ENCODE data around the gene MAPK14. TPM values are rescaled to one million over a fixed set of nuclear protein-coding genes. Genes with fewer than 3 reads are reported as not detected.

Gene MAPK14
- total RNA-seq, 1 experiment from 2014 or later, result 56.8 TPM

DNA sequence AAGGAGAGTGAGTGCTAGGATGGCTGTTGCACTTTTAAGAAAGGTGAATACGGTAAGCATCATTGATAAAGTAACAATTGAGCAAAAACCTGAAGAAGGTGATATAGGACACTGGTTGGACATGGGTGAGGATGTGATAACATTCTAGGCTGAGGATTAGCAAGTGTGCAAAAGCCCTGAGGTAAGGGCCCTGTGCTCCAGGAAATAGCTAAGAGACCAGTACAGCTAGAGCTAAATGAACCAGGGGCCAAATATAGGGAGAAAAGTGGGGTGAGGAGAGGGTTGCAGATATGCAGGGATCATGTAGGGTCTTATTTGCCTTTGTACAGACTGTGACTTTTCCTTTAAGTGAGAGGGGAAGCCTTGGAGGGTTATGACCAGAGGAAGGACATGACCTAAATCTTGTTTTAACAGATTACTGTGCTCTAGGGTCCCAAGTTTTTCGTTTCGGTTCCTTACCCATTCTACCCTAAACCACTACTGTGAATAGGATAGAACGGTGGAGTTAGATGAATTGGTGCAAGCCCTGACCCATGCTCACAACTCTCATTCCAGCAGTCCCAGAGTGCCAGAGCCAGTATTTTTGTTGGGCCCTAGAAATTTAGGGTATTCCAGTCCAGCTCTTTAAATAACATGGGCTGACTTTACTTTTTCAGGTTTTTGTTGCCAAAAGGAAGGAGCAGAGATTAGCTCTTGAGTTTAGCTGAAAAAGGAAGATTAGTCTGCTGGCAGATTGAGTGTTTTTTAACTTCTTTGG is 10.7 kb downstream of the MAPK14 start:
- POLR2A ChIA-PET (ENCODE audit: unreplicated experiment), result no interaction called here
- BruUV-seq (replicated peaks), result no TSS peak
- ATAC-seq, result no peak

DNA sequence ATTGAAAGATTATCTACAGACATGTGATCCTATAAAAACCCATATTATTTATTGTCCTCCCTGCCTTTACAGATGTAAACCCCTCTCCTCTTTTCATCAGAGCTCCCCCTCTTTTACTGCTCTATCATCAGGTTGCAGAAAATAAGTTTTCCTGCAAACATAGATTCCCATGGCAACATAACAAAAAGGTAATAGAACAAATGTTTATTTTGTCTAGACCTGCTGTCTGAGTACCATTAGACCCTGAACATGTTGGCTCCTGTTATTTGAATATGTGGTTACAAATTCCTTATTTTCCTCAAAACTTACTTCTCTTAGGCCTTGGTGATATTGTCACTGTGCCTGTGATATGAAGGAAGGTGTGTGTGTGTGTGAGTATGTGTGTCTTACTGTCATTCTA is 11.5 kb downstream of the MAPK14 start:
- Histone ChIP-seq H3K27ac (ENCODE audit: low read length) (no peak overlapping the region), H3K79me2 (ENCODE audit: low read length) (peaks cover 98% of the 10 kb centered on the region), H3K4me3 (ENCODE audit: low read length) (no peak overlapping the region), H2AFZ (ENCODE audit: low read length) (no peak overlapping the region), H3K27me3 (ENCODE audit: low read length) (no peaks in the 10 kb centered on the region), H3K9ac (ENCODE audit: low read length) (no peak overlapping the region), H3K9me2 (replicated peaks; ENCODE audit: low read length) (no peaks in the 10 kb centered on the region), H3K4me1 (ENCODE audit: insufficient read depth, low read length) (no peaks in the 10 kb centered on the region), H3K4me2 (ENCODE audit: low read length) (no peak overlapping the region), H3F3A (ENCODE audit: low read length, unreplicated experiment) (no peaks in the 10 kb centered on the region), H3K36me3 (ENCODE audit: low read depth, low read length) (no peaks in the 10 kb centered on the region), H4K20me1 (ENCODE audit: low read length) (peaks cover 20% of the 10 kb centered on the region), H3K9me3 (ENCODE audit: low read length) (no peaks in the 10 kb centered on the region)
- intact Hi-C loops (cut with micrococcal nuclease), result no loop called here
- DNase-seq, result no peak
- ChIA-PET CTCF (no interaction called here), POLR2A (ENCODE audit: unreplicated experiment) (no interaction called here)
- no TSS peak for BruUV-seq (replicated peaks)
- no peak for ATAC-seq
- TF ChIP-seq EZH2phosphoT487 (IDR thresholded peaks at IDR 0.05; ENCODE audit: borderline replicate concordance, low read length) (no peak), EZH2 (IDR thresholded peaks at IDR 0.05; ENCODE audit: low read length, unreplicated experiment) (no peak)
- TF ChIP-seq, protein P1, sequence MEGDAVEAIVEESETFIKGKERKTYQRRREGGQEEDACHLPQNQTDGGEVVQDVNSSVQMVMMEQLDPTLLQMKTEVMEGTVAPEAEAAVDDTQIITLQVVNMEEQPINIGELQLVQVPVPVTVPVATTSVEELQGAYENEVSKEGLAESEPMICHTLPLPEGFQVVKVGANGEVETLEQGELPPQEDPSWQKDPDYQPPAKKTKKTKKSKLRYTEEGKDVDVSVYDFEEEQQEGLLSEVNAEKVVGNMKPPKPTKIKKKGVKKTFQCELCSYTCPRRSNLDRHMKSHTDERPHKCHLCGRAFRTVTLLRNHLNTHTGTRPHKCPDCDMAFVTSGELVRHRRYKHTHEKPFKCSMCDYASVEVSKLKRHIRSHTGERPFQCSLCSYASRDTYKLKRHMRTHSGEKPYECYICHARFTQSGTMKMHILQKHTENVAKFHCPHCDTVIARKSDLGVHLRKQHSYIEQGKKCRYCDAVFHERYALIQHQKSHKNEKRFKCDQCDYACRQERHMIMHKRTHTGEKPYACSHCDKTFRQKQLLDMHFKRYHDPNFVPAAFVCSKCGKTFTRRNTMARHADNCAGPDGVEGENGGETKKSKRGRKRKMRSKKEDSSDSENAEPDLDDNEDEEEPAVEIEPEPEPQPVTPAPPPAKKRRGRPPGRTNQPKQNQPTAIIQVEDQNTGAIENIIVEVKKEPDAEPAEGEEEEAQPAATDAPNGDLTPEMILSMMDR (conservative IDR thresholded peaks at IDR 0.05; ENCODE audit: low read depth, low read length), result no peak

More for the DNA sequence above, 10.7 kb downstream of the MAPK14 start:
- Histone ChIP-seq H3K4me1 (ENCODE audit: insufficient read depth, low read length) (no peaks in the 10 kb centered on the region), H3K4me2 (ENCODE audit: low read length) (no peak overlapping the region), H3K9me2 (replicated peaks; ENCODE audit: low read length) (no peaks in the 10 kb centered on the region), H4K20me1 (ENCODE audit: low read length) (peaks cover 20% of the 10 kb centered on the region), H3K9ac (ENCODE audit: low read length) (no peak overlapping the region), H3K27me3 (ENCODE audit: low read length) (no peaks in the 10 kb centered on the region), H3F3A (ENCODE audit: low read length, unreplicated experiment) (no peaks in the 10 kb centered on the region), H3K36me3 (ENCODE audit: low read depth, low read length) (no peaks in the 10 kb centered on the region), H3K9me3 (ENCODE audit: low read length) (no peaks in the 10 kb centered on the region), H3K27ac (ENCODE audit: low read length) (no peak overlapping the region), H3K4me3 (ENCODE audit: low read length) (no peak overlapping the region), H2AFZ (ENCODE audit: low read length) (no peak overlapping the region), H3K79me2 (ENCODE audit: low read length) (peaks cover 100% of the 10 kb centered on the region)
- DNase-seq, result no peak
- intact Hi-C loops (cut with micrococcal nuclease), result no loop called here
- CTCF ChIA-PET, result no interaction called here
- TF ChIP-seq EZH2 (IDR thresholded peaks at IDR 0.05; ENCODE audit: low read length, unreplicated experiment) (no peak), EZH2phosphoT487 (IDR thresholded peaks at IDR 0.05; ENCODE audit: borderline replicate concordance, low read length) (no peak)
- TF ChIP-seq, protein P1 (conservative IDR thresholded peaks at IDR 0.05; ENCODE audit: low read depth, low read length), result no peak

DNA sequence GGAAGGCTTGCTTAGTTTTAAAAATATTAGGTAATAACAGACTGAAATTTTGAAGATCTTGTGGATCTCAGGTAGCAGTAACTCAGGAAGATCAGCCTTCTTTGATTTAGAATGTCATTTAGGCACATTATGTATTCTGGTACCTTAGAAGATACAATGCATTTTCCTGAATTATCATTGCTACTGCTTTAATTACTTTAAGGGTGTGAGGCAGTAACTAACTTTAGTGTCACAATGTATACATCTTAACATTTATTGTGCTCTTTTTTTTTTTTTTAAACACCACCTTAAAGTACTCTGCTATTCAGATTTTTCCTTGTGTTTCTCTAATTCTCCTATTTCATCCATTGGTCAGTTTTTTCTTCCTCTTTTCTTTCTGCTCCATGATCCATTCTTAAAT is 13.3 kb downstream of the MAPK14 start:
- POLR2A ChIA-PET (ENCODE audit: unreplicated experiment), result no interaction called here
- no peaks in the 10 kb centered on the region for H3F3A ChIP-seq (ENCODE audit: low read length, unreplicated experiment)
- H3K4me1 ChIP-seq (ENCODE audit: insufficient read depth, low read length), result no peaks in the 10 kb centered on the region
- no peak overlapping the region for H3K9ac ChIP-seq (ENCODE audit: low read length)
- H3K27ac ChIP-seq (ENCODE audit: low read length), result no peak overlapping the region
- peaks cover 98% of the 10 kb centered on the region for H3K79me2 ChIP-seq (ENCODE audit: low read length)
- DNase-seq (no peak), ATAC-seq (no peak)
- H2AFZ ChIP-seq (ENCODE audit: low read length), result no peak overlapping the region
- BruUV-seq (replicated peaks), result no TSS peak
- peaks cover 31% of the 10 kb centered on the region for H4K20me1 ChIP-seq (ENCODE audit: low read length)
- H3K9me2 ChIP-seq (replicated peaks; ENCODE audit: low read length), result no peaks in the 10 kb centered on the region
- H3K27me3 ChIP-seq (ENCODE audit: low read length), result no peaks in the 10 kb centered on the region
- no peaks in the 10 kb centered on the region for H3K36me3 ChIP-seq (ENCODE audit: low read depth, low read length)
- CTCF ChIA-PET, result no interaction called here
- H3K9me3 ChIP-seq (ENCODE audit: low read length), result no peaks in the 10 kb centered on the region
- TF ChIP-seq, protein P1 (conservative IDR thresholded peaks at IDR 0.05; ENCODE audit: low read depth, low read length), result no peak
- TF ChIP-seq EZH2 (IDR thresholded peaks at IDR 0.05; ENCODE audit: low read length, unreplicated experiment) (no peak), EZH2phosphoT487 (IDR thresholded peaks at IDR 0.05; ENCODE audit: borderline replicate concordance, low read length) (no peak)
- no peak overlapping the region for H3K4me2 ChIP-seq (ENCODE audit: low read length)
- intact Hi-C loops (cut with micrococcal nuclease), result no loop called here
- H3K4me3 ChIP-seq (ENCODE audit: low read length), result no peak overlapping the region

Data from PC-3 (cell line).